Small intestine (tissue), 7 donors: Measurements from ENCODE around the gene PARD3. TPM values are rescaled to one million over a fixed set of nuclear protein-coding genes. Genes with fewer than 3 reads are reported as not detected.

Experiments used
- DNase-seq, 2 donors: peaks; one replicate each; pipeline versions ENCODE4 v3.0.0 to v3.0.0-alpha.2; 2013
- FAIRE-seq: peaks from 2 replicates; lab custom pipeline; 2012; peaks lifted over from hg19 to GRCh38; lab: Jason Lieb, UNC
- H3K27ac ChIP-seq, 3 donors: one replicate each; pipeline ENCODE4 v1.5.1; 2013; ENCODE audit warnings: low read length in 2 of 3, mild to moderate bottlenecking in 2 of 3, control low read depth in 1 of 3, inconsistent platforms in 1 of 3, low read depth in 1 of 3, moderate library complexity in 1 of 3
- H3K27me3 ChIP-seq, 3 donors: one replicate each; pipeline ENCODE4 v1.6.1; 2013; ENCODE audit warnings: low read length in 3 of 3, inconsistent platforms in 1 of 3; ENCODE audit not compliant: control insufficient read depth in 3 of 3, insufficient read depth in 3 of 3
- H3K36me3 ChIP-seq, 3 donors: one replicate each; pipeline ENCODE4 v1.6.1; 2013; ENCODE audit warnings: low read length in 3 of 3, inconsistent platforms in 1 of 3, low read depth in 1 of 3, mild to moderate bottlenecking in 1 of 3, moderate library complexity in 1 of 3; ENCODE audit not compliant: control insufficient read depth in 3 of 3, insufficient read depth in 2 of 3
- H3K4me1 ChIP-seq, 3 donors: one replicate each; pipeline ENCODE4 v1.6.1; 2013; ENCODE audit warnings: low read length in 2 of 3, inconsistent platforms in 1 of 3, low read depth in 1 of 3, mild to moderate bottlenecking in 1 of 3, moderate library complexity in 1 of 3; ENCODE audit not compliant: control insufficient read depth in 3 of 3, insufficient read depth in 2 of 3
- H3K4me3 ChIP-seq, 3 donors: one replicate each; pipeline ENCODE4 v1.5.1; 2013; ENCODE audit warnings: low read length in 3 of 3, control low read depth in 1 of 3, inconsistent platforms in 1 of 3, low read depth in 1 of 3, mild to moderate bottlenecking in 1 of 3, moderate library complexity in 1 of 3
- H3K9me3 ChIP-seq, 2 donors: one replicate each; pipeline ENCODE4 v1.6.1; 2013; ENCODE audit warnings: low read depth in 1 of 2, low read length in 1 of 2; ENCODE audit not compliant: control insufficient read depth in 2 of 2, insufficient read depth in 1 of 2
- WGBS, 3 donors: extraction: QIAGEN DNeasy Blood & Tissue Kit; methylation state at CpG; one replicate each; pipeline ENCODE4 v1.1.7; 2013; 5-methylcytosine and 5-hydroxymethylcytosine counted together
- polyA plus RNA-seq, 4 donors: library from polyadenylated mRNA; stranded (reverse) in 3 of 4; unstranded in 1 of 4; fragments of 200-250 nt in 3 of 4; fragments of 120-200 nt in 1 of 4; gene quantifications; one replicate each; pipeline versions ENCODE4 v1.2.1 to v1.2.3, GENCODE V29; 2013
- donor health status: healthy with polysubstance abuse.
- donor health status: control.
- donor health status: control.
- donor health status: Bipolar disorder and iron deficiency.
- donor health status: healthy.

The PARD3 gene
- polyA plus RNA-seq, 4 donors = 14.3 to 24.3 (median 15.5) TPM

DNA sequence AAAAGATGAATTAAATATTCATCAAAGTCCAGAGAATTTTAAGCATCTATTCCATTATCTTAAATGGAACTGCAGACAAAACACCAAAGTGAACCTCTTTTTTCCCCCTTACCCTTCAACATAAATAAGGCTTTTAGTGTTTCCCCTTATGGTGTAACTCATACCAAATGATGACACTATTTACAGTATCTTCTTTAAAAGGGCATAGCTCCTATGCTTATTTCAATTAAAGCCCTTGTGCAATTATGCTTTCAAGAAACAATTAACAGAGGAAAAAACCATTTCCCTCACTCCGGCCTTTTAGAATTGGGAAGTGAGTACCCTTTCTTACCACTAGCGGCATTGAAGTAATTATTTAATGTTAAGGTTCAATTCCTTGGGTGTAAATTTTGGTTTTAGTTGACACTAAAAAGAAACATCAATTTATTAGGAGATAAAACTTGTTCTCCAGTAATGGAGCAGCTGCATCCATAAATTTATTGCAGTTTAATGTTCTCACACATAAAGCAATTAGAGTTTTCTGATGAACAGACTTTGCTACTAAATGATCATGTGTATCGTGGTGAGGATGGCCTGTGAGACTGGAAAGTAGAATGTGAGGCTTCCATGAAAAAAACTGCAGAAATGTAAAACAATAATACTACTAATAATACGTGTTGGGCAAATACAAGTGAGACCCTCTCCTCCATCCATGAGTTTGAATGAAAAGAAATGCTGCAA is 661.3 kb downstream of the PARD3 start:
- DNase-seq (no peak), FAIRE-seq (no peak)
- H3K27ac ChIP-seq = no peak overlapping the region
- no peaks in the 10 kb centered on the region for H3K27me3 ChIP-seq
- no peaks in the 10 kb centered on the region for H3K36me3 ChIP-seq
- 81 to 87% (median 85%) methylated on average over 4 of the region's 4 CpGs for WGBS, 3 donors
- H3K4me1 ChIP-seq = no peaks in the 10 kb centered on the region
- H3K9me3 ChIP-seq = no peaks in the 10 kb centered on the region
- H3K4me3 ChIP-seq = no peak overlapping the region

DNA sequence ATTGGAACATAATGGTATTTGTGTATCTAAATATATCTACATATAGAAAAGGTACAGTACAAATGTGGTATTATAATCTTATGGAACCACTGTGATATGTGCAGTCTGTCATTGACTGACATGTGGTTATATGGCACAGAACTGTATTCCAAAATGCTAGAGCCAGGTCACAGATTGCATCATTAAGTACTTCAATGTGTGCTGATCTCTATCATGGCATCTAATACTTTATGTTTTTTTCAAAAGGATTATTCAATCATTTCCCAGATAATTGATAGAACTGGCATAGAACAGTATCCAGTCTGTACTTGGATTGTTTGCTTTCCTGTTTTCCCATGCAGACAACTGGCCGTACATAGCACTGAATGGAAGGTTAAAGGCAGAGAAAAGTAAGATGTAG is 662.7 kb downstream of the PARD3 start:
- Histone ChIP-seq H3K27me3 (no peaks in the 10 kb centered on the region), H3K4me3 (no peak overlapping the region), H3K36me3 (no peaks in the 10 kb centered on the region), H3K27ac (no peak overlapping the region), H3K4me1 (no peaks in the 10 kb centered on the region), H3K9me3 (no peaks in the 10 kb centered on the region)
- no peak for DNase-seq
- no peak for FAIRE-seq
- WGBS, 3 donors = 15 to 46% (median 37%) methylated on average over 1 of the region's 1 CpG

DNA sequence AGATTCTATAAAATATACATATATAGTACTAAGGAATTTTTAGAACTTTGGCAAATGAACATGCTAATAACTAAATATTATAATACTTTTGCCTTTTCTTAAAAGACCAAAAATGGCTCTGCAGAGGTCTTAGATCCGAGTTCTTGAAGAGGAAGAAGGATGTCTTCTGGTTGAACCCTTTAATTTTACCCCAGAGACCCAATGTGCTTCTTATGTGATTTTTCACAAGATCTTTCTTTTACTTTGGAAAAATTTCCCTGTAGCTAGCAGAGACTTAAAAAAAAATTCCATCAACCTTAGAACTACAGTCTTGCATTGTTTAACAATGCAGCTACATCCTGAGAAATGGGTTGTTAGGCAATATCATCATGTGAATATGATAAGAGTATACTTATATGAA is 663.2 kb downstream of the PARD3 start:
- Histone ChIP-seq H3K27ac (peak overlapping the region in 1 of 3 donors; percentile 20), H3K36me3 (no peaks in the 10 kb centered on the region), H3K4me3 (no peak overlapping the region), H3K4me1 (no peaks in the 10 kb centered on the region), H3K9me3 (no peaks in the 10 kb centered on the region), H3K27me3 (no peaks in the 10 kb centered on the region)
- DNase-seq (no peak), FAIRE-seq (no peak)
- WGBS, 3 donors = 78 to 86% (median 79%) methylated on average over 1 of the region's 1 CpG

DNA sequence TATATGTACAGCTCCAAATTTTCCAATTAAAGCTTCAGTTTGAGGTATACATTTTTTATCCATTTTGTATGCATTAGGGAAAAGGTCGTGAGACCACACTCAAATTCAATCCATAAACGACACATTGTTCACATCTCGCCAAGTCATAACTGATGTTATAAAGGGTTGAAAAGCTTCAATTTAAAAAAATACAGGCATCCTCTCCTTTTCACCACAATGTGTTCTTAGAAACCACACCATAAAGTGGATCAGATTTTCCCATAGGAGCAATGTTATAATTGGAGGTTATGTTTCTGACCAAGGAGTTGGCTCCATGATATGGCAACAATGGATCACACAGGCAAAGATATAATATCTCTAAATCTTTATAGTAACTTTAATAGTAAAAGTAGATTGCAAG is 663.6 kb downstream of the PARD3 start:
- Histone ChIP-seq H3K9me3 (no peaks in the 10 kb centered on the region), H3K4me3 (no peak overlapping the region), H3K27me3 (no peaks in the 10 kb centered on the region), H3K27ac (no peak overlapping the region), H3K36me3 (no peaks in the 10 kb centered on the region), H3K4me1 (no peaks in the 10 kb centered on the region)
- no peak for FAIRE-seq
- WGBS, 3 donors = 90 to 98% (median 92%) methylated on average over 3 of the region's 3 CpGs
- no peak for DNase-seq

DNA sequence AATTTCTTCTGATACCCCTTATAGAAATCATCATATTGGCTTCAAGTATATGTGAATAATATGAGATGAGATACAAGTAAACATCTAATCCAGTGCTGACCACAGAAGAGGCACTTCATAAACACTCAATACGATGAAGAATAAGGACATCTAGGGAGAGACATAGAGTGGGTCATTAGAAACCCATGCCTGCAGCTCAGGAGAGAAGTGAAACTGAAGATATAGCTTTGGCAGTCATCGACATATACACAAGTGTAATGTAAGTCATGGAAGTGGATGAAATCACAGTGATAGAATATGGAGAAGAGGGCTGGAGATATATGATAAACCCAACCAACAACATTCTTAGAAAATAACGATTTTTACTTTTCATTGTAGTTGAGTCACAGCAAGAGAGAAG is 665.0 kb downstream of the PARD3 start:
- 81 to 95% (median 84%) methylated on average over 3 of the region's 3 CpGs for WGBS, 3 donors
- H3K4me3 ChIP-seq = no peak overlapping the region
- no peak overlapping the region for H3K27ac ChIP-seq
- no peaks in the 10 kb centered on the region for H3K9me3 ChIP-seq
- no peak for FAIRE-seq
- H3K4me1 ChIP-seq = no peaks in the 10 kb centered on the region
- DNase-seq = no peak
- H3K36me3 ChIP-seq = no peaks in the 10 kb centered on the region
- H3K27me3 ChIP-seq = no peaks in the 10 kb centered on the region

DNA sequence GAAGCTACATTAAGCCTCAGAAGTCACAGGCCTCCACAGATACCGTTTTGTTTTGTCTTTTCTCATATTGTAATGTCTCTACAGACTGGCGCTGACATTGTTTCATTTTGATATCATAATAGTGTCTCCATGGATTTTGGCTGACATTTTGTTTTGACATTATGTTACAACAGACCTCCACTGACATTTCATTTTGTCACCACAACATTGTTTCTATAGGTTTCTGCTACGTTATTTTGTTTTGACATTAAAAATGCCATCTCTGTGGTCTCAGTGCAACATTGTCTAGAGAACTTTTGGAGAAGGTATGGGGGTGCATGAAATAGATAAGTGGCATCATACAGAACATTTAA is 666.8 kb downstream of the PARD3 start:
- Histone ChIP-seq H3K27me3 (no peaks in the 10 kb centered on the region), H3K4me1 (no peaks in the 10 kb centered on the region), H3K36me3 (no peaks in the 10 kb centered on the region), H3K9me3 (no peaks in the 10 kb centered on the region), H3K4me3 (no peak overlapping the region), H3K27ac (no peak overlapping the region)
- no peak for DNase-seq
- WGBS, 3 donors = 84 to 92% (median 88%) methylated on average over 3 of the region's 3 CpGs
- FAIRE-seq = no peak

DNA sequence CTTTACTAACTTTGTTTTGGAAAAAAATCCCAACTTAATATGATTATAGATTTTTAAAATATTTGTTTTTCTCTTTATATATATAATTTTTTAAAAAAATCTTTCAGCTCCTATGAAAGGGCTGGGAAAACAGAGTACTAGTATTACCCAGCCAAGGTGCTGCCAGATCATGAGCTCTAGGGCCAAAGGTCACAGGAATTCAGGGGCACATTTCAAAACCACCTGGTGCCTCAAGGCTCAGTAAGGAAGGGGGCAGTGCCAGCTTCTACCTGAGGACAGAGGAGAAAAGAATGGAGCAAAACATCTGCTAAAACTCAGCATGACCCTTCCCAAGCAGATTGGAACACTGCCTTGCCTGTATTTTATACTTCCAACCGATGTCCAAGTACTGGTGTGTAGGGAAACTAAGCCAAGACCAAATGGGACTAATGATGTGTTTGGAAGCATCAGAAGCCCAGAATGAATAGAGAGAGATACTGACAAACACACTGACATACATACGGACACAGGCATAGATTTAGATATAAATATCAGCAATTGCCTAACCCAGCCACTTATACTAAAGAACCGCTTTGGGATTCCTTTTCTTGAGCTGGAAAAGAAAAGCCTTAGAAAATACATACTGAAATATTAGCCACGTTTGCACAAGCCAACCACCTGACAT is 667.3 kb downstream of the PARD3 start:
- H3K9me3 ChIP-seq = no peaks in the 10 kb centered on the region
- no peak for FAIRE-seq
- peak; percentile 13 to 31 for DNase-seq
- H3K27me3 ChIP-seq = no peaks in the 10 kb centered on the region
- H3K4me1 ChIP-seq = no peaks in the 10 kb centered on the region
- no peak overlapping the region for H3K4me3 ChIP-seq
- no peaks in the 10 kb centered on the region for H3K36me3 ChIP-seq
- WGBS, 3 donors = 66 to 71% (median 69%) methylated on average over 4 of the region's 4 CpGs
- no peak overlapping the region for H3K27ac ChIP-seq

DNA sequence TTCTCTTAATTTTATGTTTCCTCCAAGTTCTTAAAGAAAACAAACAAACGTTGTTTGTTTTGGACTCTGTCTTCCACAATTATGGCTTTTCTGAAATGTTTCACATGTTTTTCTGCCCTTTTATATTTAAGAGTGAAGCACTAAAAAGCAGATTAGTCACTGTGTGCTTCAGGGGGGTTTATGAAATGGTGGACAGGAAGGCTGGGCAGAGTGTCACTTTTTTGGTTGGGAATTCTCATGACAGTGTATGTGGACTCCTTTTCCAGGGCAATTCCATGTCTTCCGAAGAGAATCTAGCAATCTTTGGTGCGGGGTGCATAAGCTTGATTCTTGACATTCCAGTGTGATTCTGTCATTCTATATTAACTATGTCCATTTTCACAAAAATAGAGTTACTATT is 669.4 kb downstream of the PARD3 start:
- Histone ChIP-seq H3K27me3 (no peaks in the 10 kb centered on the region), H3K27ac (no peak overlapping the region), H3K4me1 (no peaks in the 10 kb centered on the region), H3K9me3 (no peaks in the 10 kb centered on the region), H3K36me3 (no peaks in the 10 kb centered on the region), H3K4me3 (no peak overlapping the region)
- 77 to 85% (median 80%) methylated on average over 3 of the region's 3 CpGs for WGBS, 3 donors
- no peak for DNase-seq
- FAIRE-seq = no peak
